Upper lobe of right lung (tissue), 1 donor: ENCODE results near the gene CAND1. TPM values are rescaled to one million over a fixed set of nuclear protein-coding genes. Genes with fewer than 3 reads are reported as not detected.

ENCODE experiments used
- ATAC-seq: fragments of 200-7000 bp; cut with Tn5 transposase; one replicate; pipeline ENCODE4 v1.9.1; 2020; ENCODE audit warnings: mild to moderate bottlenecking, moderate library complexity
- DNase-seq: peaks from one replicate; pipeline ENCODE4 v3.0.0-alpha.2; 2020
- H3K27ac ChIP-seq: fragments of 200-600 bp; one replicate; pipeline ENCODE4 v1.8.0; 2022
- H3K27me3 ChIP-seq: fragments of 200-600 bp; one replicate; pipeline ENCODE4 v1.8.0; 2022; ENCODE audit warnings: mild to moderate bottlenecking
- H3K36me3 ChIP-seq: fragments of 200-600 bp; one replicate; pipeline ENCODE4 v1.8.0; 2022
- H3K4me1 ChIP-seq: fragments of 200-600 bp; one replicate; pipeline ENCODE4 v1.8.0; 2022
- H3K4me3 ChIP-seq: fragments of 200-600 bp; one replicate; pipeline ENCODE4 v1.8.0; 2022; ENCODE audit warnings: mild to moderate bottlenecking
- H3K9me3 ChIP-seq: fragments of 200-600 bp; one replicate; pipeline ENCODE4 v1.8.0; 2022
- CTCF ChIP-seq: fragments of 200-600 bp; IDR thresholded peaks from one replicate; pipeline ENCODE4 v1.8.0; 2022; ENCODE audit warnings: antibody characterized with exemption
- intact Hi-C: fragments of 100-400 bp; cut with DNase I; formaldehyde crosslinking; loops from one replicate; pipeline ENCODE4 v1.11.0; 2022
- long read RNA-seq: library from polyadenylated mRNA; unstranded; transcript quantifications from one replicate; pipeline ENCODE4 v2.0.0, GENCODE V29; 2021
- total RNA-seq: library from RNA; stranded (reverse); fragmentation: NEBNext Ultra II Directional; extraction: Animal tissue kit (Norgen Biotek cat#: 25700); gene quantifications from one replicate; pipeline ENCODE4 v1.2.1, GENCODE V29; 2021
- donor health status: DM: no; HTN: yes; CAD: no; lungs with severe emphysema.

The CAND1 gene
- 98.0 TPM for total RNA-seq
- long read RNA-seq, full-length matches to known transcripts: 53 of 69 reads
- long read RNA-seq, partial matches to known transcripts: 12 of 69 reads
- long read RNA-seq, other reads (novel, unspliced or antisense): 4 of 69 reads

GRCh38 chr12:67268896-67269632, at the start of gene CAND1:
Gene CAND1 (plus strand): TSS chr12:67269358. CDS start chr12:67269718, 360 bp downstream.
- intact Hi-C loops: no loop called here

GRCh38 chr12:67220065-67220464, 49.1 kb upstream of the CAND1 start:
- no peaks in the 10 kb centered on the region for H3K9me3 ChIP-seq
- no peaks in the 10 kb centered on the region for H3K27me3 ChIP-seq
- TF ChIP-seq CTCF: no peak
- H3K4me3 ChIP-seq: no peak overlapping the region
- intact Hi-C loops: no loop called here
- no peak for DNase-seq
- no peak for ATAC-seq
- no peaks in the 10 kb centered on the region for H3K36me3 ChIP-seq
- no peaks in the 10 kb centered on the region for H3K4me1 ChIP-seq
- no peak overlapping the region for H3K27ac ChIP-seq

More at GRCh38 chr12:67268896-67269632, at the start of gene CAND1:
- no peaks in the 10 kb centered on the region for H3K36me3 ChIP-seq
- H3K27me3 ChIP-seq: no peaks in the 10 kb centered on the region
- no peak for TF ChIP-seq CTCF
- H3K27ac ChIP-seq: peak within 1 kb of the TSS; percentile 97
- peak; percentile 94 for ATAC-seq
- no peaks in the 10 kb centered on the region for H3K9me3 ChIP-seq
- H3K4me1 ChIP-seq: peaks cover 41% of the 10 kb centered on the region
- peak within 1 kb of the TSS; percentile 88 for H3K4me3 ChIP-seq
- DNase-seq: peak; percentile 98

GRCh38 chr12:67222302-67222701, 46.9 kb upstream of the CAND1 start:
- no peaks in the 10 kb centered on the region for H3K4me1 ChIP-seq
- DNase-seq (no peak), ATAC-seq (no peak)
- intact Hi-C loops: no loop called here
- no peak overlapping the region for H3K27ac ChIP-seq
- TF ChIP-seq CTCF: no peak
- H3K4me3 ChIP-seq: no peak overlapping the region
- no peaks in the 10 kb centered on the region for H3K36me3 ChIP-seq
- no peaks in the 10 kb centered on the region for H3K9me3 ChIP-seq
- no peaks in the 10 kb centered on the region for H3K27me3 ChIP-seq

GRCh38 chr12:67223225-67223624, 45.9 kb upstream of the CAND1 start:
- Histone ChIP-seq H3K9me3 (no peaks in the 10 kb centered on the region), H3K27me3 (no peaks in the 10 kb centered on the region), H3K36me3 (no peaks in the 10 kb centered on the region), H3K27ac (no peak overlapping the region), H3K4me1 (no peaks in the 10 kb centered on the region), H3K4me3 (no peak overlapping the region)
- DNase-seq (no peak), ATAC-seq (no peak)
- no peak for TF ChIP-seq CTCF
- intact Hi-C loops: no loop called here

GRCh38 chr12:67237231-67237630, 31.9 kb upstream of the CAND1 start:
- Histone ChIP-seq H3K36me3 (no peaks in the 10 kb centered on the region), H3K4me1 (no peaks in the 10 kb centered on the region), H3K9me3 (no peaks in the 10 kb centered on the region), H3K4me3 (no peak overlapping the region), H3K27me3 (no peaks in the 10 kb centered on the region), H3K27ac (no peak overlapping the region)
- no peak for TF ChIP-seq CTCF
- ATAC-seq (no peak), DNase-seq (no peak)
- intact Hi-C loops: no loop called here
